H1 (cell line): ENCODE results near the gene SYT15.

ENCODE experiments used
- CTCF ChIP-seq, 3 experiments: IDR thresholded peaks; 1 replicate in 2 of 3; 2 replicates in 1 of 3; pipeline versions ENCODE4 v1.5.1 to v1.6.1; 2011; ENCODE audit warnings: low read length in 3 of 3, mild to moderate bottlenecking in 3 of 3, inconsistent platforms in 2 of 3, low read depth in 1 of 3, moderate library complexity in 1 of 3; ENCODE audit not compliant: insufficient read depth in 1 of 3; ENCODE audit errors: control extremely low read depth in 1 of 3
- EP300 ChIP-seq, 2 experiments: IDR thresholded peaks; 1 replicate in 1 of 2; 2 replicates in 1 of 2; pipeline ENCODE4 v1.6.1; 2011 to 2012; ENCODE audit warnings: low read depth in 2 of 2, low read length in 2 of 2, mild to moderate bottlenecking in 2 of 2, borderline replicate concordance in 1 of 2, inconsistent platforms in 1 of 2, moderate library complexity in 1 of 2

- TF ChIP-seq EP300 (IDR thresholded peaks at IDR 0.05; ENCODE audit: borderline replicate concordance in 1 of 2, low read depth in 2 of 2, low read length in 2 of 2) = no peak
- TF ChIP-seq CTCF (IDR thresholded peaks at IDR 0.05; ENCODE audit: control extremely low read depth in 1 of 3, insufficient read depth in 1 of 3, low read depth in 1 of 3, low read length in 3 of 3) = no peak
Measured at GRCh38 chr10:46543466-46544377, 35.2 kb upstream of the SYT15 start.
